HT1080 (cell line): ENCODE results near the gene PLEKHM2. TPM values are rescaled to one million over a fixed set of nuclear protein-coding genes. Genes with fewer than 3 reads are reported as not detected.
"Not testable (repeated sequence)": the region's sequence is repeated elsewhere in the genome, so short reads cannot be mapped to it uniquely, and the experiment has no call there.

Experiments
- DNase-seq: peaks from one replicate; pipeline ENCODE4 v3.0.0-alpha.2; 2015; ENCODE audit warnings: low read depth
- total RNA-seq: library from RNA; depleted of rRNA; stranded (reverse); fragments of >200 nt; shearing (Covaris generic); gene quantifications from 2 replicates; pipeline ENCODE4 v1.2.3, GENCODE V29; 2014

PLEKHM2 gene
- total RNA-seq, 1 experiment from 2014 or later, result 44.4 TPM

- DNase-seq, result not testable (repeated sequence)
These were observed 15.2 kb downstream of the PLEKHM2 start for GRCh38 chr1:15699321-15699720.

GRCh38 chr1:15700508-15700907, 16.4 kb downstream of the PLEKHM2 start:
- DNase-seq, result no peak

- no peak for DNase-seq
These were observed 17.7 kb downstream of the PLEKHM2 start for GRCh38 chr1:15701784-15702183.

- DNase-seq, result no peak
These were observed 18.8 kb downstream of the PLEKHM2 start for GRCh38 chr1:15702722-15703550.

GRCh38 chr1:15703562-15703961, 19.4 kb downstream of the PLEKHM2 start:
- DNase-seq, result peak; percentile 32

- no peak for DNase-seq
These were observed 20.5 kb downstream of the PLEKHM2 start for GRCh38 chr1:15704526-15705183.

GRCh38 chr1:15705184-15705566, 21.1 kb downstream of the PLEKHM2 start:
- no peak for DNase-seq

GRCh38 chr1:15706751-15707150, 22.6 kb downstream of the PLEKHM2 start:
- DNase-seq, result no peak

- DNase-seq, result no peak
These were observed 23.3 kb downstream of the PLEKHM2 start for GRCh38 chr1:15707239-15707925.

- DNase-seq, result no peak
These were observed 24.5 kb downstream of the PLEKHM2 start for GRCh38 chr1:15708486-15709137.

GRCh38 chr1:15709226-15709625, 25.1 kb downstream of the PLEKHM2 start:
- DNase-seq, result no peak

- DNase-seq, result no peak
These were observed 28.0 kb downstream of the PLEKHM2 start for GRCh38 chr1:15712168-15712567.

- no peak for DNase-seq
These were observed 30.5 kb downstream of the PLEKHM2 start for GRCh38 chr1:15714406-15715136.

GRCh38 chr1:15717418-15718125, 33.5 kb downstream of the PLEKHM2 start:
- DNase-seq, result no peak

GRCh38 chr1:15718199-15718601, 34.1 kb downstream of the PLEKHM2 start:
- no peak for DNase-seq

- no peak for DNase-seq
These were observed 35.4 kb downstream of the PLEKHM2 start for GRCh38 chr1:15719381-15720120.

- DNase-seq, result no peak
These were observed 36.7 kb downstream of the PLEKHM2 start for GRCh38 chr1:15720861-15721260.

- DNase-seq, result no peak
These were observed 38.3 kb downstream of the PLEKHM2 start for GRCh38 chr1:15722411-15722810.

- no peak for DNase-seq
These were observed 38.9 kb downstream of the PLEKHM2 start for GRCh38 chr1:15722836-15723532.
